ENCODE measurements around the gene APMAP.
A peak's percentile ranks its signal among the peaks of the same experiment; 100 is the strongest.

The APMAP gene

DNA sequence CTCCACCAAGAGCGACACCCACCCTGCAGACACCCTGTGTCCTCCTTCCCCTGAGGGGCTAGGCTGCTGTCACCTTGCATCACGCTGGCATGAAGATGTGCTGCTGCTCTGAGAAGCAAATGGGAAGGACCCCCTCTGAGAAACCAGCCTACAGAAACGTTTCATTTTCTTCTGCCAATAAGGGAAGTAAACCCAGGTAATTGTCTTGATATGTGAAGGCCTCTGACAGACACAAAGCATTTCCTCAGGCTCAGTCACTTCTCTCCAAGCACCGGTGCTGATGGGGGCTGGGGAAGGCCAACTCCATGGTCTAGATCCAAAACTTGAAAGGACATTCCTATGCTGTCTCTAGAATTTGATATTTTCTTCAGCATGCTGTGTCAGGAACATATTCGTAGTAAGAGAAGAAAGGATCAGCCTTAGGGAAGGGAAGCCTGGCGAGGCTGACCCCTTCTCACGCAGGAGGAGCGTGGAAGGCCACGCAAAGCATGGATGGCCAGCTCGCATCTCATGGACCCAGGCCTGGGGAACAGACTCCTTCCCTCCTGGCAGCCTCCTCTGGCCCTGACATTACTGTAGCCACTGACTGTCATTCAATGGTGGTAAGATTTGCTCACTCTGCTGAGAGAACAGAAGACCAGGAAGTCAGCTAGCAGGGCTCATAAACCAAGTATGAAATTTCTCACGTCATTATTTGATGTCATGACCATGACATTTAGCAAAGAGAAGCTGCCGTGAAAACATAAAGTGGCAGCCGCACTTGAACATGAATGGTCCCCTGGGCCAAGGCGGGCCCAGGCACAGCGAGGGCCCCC lies 44.9 kb upstream of the APMAP start:
- H3K27ac ChIP-seq, result peak overlapping the region; percentile 87 to 94
- no peak for TF ChIP-seq CTCF (IDR thresholded peaks at IDR 0.05)
- H3K4me3 ChIP-seq, result no peak overlapping the region
- DNase-seq (ENCODE audit: low spot score), result peak; percentile 85

- no peak for TF ChIP-seq CTCF (IDR thresholded peaks at IDR 0.05)
- peak overlapping the region; percentile 33 for H3K4me3 ChIP-seq
- peak overlapping the region; percentile 87 to 94 for H3K27ac ChIP-seq
- DNase-seq (ENCODE audit: low spot score), result no peak
Measured at GRCh38 chr20:25036331-25036936, 43.9 kb upstream of the APMAP start.

- Histone ChIP-seq H3K4me3 (peak overlapping the region; percentile 33), H3K27ac (peak overlapping the region; percentile 87 to 94)
- no peak for TF ChIP-seq CTCF (IDR thresholded peaks at IDR 0.05)
- DNase-seq (ENCODE audit: low spot score), result no peak
Measured at GRCh38 chr20:25035921-25036320, 43.4 kb upstream of the APMAP start.

GRCh38 chr20:25033924-25034300 lies 41.4 kb upstream of the APMAP start:
- no peak for DNase-seq (ENCODE audit: low spot score)
- no peak for TF ChIP-seq CTCF (IDR thresholded peaks at IDR 0.05)
- H3K27ac ChIP-seq, result peak overlapping the region; percentile 44 to 74
- no peak overlapping the region for H3K4me3 ChIP-seq

DNA sequence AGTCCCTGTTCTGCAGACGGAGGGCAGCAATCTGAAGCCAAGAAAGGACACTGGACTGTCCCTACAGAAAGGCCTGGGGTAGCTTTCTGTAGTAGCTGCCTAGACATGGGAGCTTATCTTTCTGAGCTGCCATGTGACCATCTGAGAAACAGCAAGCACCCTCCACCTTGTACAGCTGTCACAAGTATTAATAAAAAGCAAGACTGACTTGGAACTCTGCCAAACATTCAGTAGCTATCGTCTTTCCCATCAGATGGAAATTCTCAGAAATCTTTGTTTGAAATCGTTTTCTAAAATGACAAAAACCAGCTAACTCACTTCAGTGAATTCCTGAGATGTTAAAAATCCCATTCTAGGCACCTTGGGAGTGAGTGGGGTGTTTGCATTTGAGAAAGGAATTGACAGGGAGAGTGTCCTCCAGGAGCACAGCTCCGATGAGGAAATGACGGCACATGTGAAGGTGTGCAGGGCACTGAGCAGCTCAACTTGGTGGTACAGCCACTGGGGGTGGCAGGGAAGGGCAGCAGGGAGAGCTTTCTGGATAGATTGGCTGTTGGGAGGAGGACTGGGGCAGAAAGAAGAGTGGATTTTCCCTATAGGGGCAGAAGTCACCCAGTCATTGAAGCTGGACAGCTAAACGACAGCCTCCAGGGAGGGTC lies 40.8 kb upstream of the APMAP start:
- TF ChIP-seq CTCF (IDR thresholded peaks at IDR 0.05), result no peak
- Histone ChIP-seq H3K4me3 (peak overlapping the region; percentile 2), H3K27ac (peak overlapping the region; percentile 44 to 74)
- DNase-seq (ENCODE audit: low spot score), result no peak

DNA sequence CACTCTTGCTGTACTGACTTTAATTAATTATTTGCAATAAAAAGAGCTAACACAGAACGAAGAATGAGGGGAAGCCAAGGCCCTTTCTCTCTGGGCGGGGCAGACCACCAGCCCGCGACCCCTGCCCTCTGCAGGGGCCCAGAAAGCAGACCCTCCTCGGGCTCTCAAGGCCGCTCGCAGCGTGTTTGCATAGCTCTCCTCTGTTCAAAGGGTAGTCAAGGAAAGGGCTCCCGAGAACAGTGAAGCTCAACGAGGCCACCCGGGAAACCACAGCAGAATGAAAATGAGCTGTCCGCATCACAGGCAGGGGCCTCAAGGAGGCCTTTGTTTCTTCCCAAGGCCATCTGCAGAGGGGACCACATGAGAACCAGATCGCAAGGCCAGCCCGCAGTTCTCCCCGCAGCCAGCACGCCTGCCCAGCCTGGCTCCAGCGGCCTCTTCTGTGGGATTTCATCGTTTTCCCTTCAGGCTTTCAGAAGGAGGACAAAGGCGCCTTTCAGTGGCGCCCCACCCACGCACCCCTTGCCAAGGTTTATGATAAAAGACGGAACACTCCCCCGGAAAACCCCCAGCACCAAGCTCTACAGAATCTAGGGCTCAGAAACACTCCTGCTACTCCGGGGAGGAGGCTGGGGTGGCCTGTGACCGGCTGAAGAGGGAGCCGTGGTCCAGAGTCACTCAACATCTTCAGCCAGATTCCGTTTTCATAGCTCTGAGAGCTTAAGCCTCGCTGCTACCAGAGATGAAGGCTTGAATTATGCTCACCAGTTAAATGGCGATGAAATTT lies 40.1 kb upstream of the APMAP start:
- no peak for DNase-seq (ENCODE audit: low spot score)
- Histone ChIP-seq H3K27ac (peak overlapping the region; percentile 29 to 74), H3K4me3 (peak overlapping the region; percentile 2)
- no peak for TF ChIP-seq CTCF (IDR thresholded peaks at IDR 0.05)

All from coronary artery (tissue), 2 donors.